NCI-H1092 treated with DMSO at 0.1 percent for 48 hours (cell line): ENCODE data around the gene ATP8B4.

Experiments used
- DNase-seq: peaks from one replicate; lab custom pipeline; 2025; lab: John Stamatoyannopoulos, UW

Gene ATP8B4

DNA sequence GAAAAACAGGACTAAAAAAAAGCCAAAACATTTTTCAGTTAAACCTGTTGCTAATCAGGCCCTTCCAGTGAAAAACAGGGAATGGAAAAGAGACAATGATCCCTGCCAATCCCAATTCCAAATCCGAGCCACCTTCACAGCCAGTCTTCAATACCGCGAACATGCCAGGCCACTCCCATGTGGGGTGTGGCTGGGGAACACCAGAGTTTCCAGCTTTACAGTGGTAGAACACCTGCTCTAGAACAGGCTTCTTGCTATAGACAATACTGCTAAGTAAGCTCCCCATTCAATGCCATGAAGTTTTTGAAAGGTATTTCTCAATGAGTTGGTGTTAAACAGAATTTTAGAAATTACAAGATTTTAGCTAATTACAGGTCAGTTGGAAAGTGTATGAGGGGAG is 228.3 kb downstream of the ATP8B4 start:
- DNase-seq = no peak

DNA sequence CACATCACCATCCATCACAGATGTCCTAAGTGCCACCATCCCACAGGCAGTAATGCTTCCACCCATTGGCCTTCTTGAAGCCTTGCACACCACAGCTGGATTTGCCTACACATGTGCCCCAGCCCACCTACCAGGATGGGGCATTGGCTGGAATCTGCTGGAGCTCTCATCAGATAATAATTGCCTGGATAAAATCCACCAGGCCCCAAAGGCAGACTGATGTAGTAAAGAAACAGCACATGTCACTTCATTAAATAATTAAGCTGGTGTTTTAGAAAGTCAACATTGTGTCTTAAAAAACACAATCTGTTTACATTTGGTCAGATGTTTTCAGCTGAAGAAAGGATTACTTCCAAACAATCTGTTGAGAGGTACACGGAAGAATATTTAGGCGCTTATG is 229.5 kb downstream of the ATP8B4 start:
- DNase-seq = no peak

DNA sequence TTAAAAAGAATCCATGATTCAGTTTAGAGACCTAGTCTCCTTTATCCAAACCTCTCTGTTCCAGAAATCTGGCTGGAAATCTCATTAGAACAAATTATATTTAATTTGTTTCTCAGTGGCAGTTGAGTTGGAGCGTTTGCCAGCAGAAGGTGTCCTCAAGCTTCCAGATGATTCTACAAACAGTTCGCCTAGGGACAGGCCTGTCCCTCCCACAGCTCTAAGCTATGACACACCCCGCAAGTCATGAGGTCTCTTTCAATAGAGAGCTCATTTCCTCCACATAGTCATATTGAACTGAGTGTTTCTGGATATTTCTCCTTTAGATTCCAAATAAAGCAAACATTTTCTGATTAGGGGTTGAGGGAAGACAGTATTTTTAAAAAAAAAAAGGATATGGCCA is 230.3 kb downstream of the ATP8B4 start:
- DNase-seq = no peak

DNA sequence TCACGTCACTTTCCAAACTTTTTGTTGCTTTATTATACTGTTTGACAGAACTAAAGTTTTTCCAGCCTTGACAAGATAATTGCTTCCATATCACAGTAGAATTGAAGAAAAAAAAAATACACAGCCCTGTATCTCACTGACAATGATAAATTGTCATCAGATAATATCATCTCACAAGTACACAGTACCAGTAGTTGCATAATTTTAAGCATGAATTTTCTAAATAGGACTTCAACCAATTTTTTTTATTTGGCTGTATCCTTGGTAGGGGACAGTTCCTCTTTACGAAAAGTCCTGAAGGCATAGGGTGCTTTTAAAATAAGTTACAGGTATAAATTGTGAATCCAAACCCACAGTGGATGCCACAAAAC is 230.7 kb downstream of the ATP8B4 start:
- no peak for DNase-seq

DNA sequence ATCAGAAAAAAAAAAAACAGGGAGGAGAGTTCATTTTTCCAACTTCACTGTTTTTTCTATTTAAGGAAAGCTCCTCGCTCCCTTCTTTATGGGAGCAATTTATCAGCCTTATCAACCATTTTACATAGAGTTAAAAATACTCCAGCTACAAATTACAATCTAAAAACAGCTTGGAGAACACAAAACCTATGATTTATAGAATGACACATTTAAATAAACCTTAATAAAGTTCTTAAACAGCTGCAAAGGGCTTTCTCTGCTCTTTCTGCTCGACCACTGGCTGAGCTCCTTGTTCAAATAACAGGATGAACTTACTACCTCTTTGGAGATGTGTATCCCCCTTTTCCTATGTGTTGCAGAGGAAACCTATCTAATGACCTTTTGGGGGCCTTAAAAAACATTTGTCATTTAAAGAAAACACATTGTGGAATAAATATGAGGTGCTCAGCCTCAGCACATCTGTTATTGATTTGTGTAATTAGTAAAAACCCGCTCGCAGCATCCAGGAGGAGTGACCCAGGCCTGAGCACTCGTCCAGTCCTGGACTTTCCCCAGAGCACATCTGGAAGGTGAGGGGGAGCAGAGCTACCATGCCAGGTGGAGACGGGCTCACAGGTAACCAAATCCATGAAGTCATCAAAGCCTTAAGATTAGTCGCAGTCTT is 231.2 kb downstream of the ATP8B4 start:
- DNase-seq = no peak

DNA sequence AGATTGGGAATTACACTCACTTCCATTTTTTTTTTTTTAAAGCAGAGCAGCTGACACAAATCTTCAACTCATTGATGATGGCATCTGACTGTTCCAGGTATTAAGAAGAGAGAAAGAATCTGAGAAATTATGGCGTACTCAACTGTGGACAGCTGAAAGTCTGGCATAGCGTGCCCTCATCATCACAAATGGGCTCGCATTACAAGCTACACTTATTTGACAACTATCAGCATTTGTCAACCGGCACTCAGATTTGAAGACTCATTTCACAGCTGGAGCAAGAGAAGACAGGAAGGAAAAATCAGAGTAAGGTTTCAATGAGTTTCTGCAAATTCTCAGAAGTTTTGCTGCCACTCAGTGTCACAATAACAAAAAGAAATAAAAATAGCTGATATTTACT is 235.9 kb downstream of the ATP8B4 start:
- DNase-seq = no peak

DNA sequence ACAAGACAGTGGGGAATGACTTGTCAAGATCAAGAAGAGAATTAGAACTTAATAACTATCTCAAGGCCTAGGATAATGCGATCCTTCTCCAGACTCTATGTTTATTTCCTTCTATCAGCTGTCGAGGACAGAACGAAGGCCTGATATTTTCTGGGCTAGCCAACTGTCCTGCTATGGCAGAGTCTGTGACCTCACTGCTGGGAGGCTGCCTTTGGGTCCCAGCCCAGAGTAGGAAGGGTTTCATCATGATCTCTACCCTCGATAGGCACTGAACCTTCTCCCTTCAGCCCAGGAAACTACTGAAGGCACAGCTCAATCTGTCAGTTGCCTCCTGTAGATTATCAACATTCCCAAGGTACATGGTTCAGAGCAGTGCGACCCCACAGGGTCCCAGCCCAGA is 237.2 kb downstream of the ATP8B4 start:
- no peak for DNase-seq

DNA sequence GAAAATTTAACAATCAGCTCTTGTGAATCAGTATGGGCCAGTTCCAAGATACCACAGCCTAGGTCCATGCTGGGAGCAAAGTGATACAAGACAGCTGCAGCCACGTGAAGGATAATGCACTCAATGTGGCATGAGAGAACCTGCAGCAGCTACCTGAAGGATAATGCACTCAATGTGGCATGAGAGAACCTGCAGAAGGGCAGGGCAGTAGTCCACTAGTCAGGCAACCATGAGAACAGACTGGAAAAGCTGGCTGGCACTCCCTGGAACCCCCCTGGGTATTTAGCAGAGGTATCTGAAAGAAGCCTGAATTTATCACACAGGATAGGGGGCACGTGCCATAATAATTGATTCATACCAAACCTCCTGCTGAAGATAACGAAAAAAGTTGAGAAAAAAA is 237.6 kb downstream of the ATP8B4 start:
- DNase-seq = no peak

DNA sequence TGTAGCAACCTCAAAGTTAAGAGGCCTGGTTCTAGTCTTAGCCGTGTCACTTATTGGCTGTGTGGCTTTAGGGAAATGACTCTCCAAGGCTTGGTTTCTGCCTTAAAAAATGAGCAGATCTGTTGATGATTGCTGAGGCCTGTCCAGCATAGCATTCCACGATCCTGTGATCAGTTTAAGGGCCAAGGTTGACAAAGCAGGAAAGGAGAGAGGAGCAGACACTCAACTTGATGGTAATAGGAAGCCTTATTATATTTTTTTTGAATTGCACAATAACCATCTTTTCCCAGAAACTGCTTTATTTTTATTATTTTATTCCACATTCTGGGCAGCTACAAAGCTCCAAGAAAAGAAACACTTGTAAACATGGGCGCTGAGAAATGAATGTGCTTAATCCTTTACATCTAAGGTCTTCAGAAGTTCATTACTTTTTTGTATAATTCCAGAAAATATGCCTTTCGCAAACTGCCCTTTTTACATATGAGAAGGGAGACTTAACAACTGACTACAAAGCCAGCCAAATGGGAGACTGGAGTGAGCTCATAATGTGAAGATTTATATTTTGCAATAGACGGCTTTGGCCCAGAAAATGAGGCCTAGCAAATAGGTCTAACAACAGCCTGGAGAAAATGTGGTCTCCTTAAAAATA is 241.0 kb downstream of the ATP8B4 start:
- no peak for DNase-seq

DNA sequence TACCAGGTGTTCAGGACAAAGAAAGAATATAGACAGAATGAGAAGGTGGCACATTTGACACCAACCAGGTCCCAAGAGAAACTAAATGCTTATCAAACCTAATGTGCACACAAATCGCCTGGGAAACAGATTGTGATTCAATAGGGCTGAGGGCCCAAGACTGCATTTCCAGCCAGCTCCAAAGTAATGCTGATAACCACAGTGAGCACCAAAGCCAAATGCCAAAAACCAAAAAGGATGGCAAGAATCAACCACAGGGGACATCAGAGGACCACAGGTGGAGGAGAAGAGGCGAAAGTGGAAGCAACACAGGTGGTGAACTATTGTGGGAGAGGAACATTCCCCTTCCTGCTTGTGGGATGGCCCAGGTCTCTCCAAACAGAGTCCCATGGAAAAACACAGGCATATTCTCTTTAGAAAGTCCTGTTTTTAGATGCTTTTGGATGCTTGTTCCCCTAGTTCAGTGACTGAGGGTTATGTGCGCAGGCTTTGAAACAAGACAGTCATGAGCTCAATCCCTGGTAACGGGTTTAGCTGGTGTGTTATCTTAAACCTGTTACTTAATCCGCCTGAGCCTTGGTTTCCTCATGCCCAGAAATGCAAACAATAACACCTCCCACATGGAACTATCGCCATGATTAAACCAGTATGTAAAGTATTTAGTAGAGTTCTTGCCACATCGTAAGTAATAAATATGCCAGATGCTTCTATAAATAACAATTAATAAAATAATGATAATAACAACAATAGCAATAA is 241.7 kb downstream of the ATP8B4 start:
- DNase-seq = no peak

DNA sequence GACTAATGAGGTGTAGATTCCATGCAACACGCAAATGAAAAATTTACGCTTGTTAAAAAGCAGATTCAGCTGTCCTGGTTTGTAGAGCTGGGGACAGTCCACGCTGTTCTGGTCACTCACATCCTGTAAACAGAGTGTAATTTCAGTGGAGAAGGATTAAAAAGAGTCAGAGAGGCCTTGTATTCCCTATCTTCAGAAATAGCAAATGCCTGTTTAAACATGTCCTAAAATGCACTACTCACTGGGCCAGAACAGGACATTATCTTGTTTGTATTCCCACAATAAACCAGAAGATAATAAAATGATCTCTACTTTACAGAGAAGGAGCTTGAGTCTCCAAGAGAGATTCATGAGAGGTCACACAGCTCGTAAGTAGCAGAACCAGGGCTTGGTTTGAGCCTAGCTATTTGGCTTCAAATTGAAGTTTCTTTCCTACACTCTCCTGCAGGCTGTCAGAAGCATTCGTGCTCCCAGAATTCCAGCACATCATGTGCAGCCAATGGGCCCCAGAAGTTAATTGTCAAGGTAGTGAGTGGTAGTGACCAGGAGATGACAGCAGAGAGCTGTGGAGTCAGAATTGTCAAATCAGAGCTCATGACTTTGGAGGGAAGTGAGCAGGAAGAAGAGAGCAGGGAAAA is 242.5 kb downstream of the ATP8B4 start:
- no peak for DNase-seq

DNA sequence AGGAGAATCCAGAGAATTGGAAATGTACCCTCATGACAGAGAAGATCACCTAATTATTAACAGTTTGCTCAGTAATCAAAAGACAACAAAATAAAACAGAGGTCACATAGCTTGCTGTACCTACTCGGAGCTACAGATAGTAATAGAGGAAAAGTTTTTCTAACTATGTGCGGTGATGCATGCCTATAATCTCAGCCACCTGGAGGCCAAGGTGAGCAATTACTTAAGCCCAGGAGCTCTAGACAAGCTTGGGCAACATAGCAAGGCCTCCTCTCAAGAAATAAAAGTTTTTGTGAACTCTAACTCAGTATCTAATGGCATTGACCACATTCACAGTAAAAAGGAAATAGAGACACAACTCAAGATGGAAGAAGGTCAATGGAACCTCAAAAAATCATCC is 243.6 kb downstream of the ATP8B4 start:
- DNase-seq = no peak

DNA sequence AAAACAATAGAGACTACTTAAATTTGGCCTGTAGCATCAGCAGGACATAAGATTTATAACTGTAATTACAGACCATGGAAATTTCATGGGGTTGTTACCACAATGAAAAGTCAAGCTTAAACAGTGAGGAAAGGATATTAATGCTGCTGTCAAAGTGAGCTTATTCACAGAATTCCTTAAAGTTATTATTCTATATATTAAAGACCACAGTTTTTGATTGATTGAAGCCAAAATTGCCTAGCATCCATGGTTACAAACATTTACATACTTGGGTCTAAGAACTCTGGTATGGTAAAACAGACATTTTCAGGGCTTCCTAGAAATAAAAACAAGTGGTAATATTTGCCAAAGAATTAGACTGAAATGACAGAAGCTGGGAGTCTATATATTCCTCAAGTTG is 248.6 kb downstream of the ATP8B4 start:
- no peak for DNase-seq

DNA sequence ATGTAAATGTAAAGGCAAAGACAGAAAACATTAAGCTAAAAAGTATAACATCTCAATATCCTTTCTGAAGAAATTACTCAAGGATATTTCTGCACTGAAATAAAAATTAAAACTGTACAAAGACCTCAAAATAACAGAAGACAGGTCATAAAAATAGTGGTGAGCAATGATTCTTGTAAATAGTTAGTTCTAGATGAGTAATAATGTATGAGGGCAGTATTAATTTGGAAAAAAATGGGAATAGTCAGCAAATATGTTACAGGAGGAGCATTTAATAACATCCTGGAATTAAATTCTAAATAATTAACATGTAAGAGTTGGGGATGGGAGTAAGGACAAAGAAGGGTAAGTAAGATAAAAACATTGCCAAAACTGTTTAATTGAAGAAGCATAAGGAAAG is 250.7 kb downstream of the ATP8B4 start:
- no peak for DNase-seq

DNA sequence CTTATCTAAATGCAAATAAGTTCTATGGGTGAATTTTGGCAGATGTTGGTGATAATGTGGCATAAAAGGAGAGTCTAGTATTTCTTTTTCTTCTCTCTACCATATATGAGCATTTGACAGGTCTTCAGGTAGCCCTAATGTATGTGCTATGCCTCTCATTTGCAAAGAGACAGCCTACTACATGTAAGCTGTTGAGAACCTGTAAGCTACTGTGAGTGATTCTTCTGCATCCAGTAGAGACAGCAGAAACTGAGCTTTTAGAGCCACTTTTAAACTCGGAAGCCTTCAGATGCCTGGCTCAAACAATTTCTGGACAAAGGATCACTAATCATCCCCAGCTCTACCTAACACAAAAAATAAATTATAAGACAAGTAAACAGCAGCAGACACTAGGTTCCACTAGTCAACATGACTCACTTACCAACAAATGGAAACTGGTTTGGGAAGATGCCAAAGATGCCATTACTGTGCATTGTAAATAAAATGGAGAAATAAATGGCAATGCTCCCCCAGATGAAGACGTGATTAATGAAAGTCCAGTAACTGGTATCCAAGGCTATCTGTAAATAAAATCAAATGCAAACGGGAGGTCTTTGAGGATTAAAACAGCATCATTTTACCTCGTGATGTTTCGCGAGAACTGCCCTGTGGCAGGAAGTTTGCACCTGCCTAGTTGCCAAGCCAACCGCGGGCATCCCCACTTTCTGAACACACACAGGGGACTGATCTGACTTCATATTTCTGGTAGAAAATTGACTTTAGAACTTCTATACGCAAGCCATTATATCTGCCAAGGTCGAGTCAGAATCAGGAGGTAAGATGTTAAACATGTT is 252.9 kb downstream of the ATP8B4 start:
- no peak for DNase-seq

DNA sequence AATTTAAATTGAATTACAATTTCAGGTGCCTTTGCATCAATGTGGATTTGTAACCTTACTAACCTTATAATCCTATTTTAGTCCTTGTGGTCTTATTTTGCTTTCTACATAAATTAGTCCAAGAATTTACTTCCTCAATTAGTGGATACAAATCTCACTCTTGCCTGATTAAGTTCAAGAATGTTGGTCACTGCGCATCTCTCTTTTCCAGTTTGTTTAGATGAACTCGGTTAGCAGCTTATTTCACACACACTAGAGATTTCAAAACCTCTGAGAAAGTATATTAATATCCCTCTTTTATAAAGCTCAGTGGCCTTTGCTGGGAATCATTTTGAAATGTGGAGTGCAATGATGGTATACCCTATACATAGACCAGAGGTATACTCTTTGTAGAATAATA is 254.8 kb downstream of the ATP8B4 start:
- DNase-seq = no peak

DNA sequence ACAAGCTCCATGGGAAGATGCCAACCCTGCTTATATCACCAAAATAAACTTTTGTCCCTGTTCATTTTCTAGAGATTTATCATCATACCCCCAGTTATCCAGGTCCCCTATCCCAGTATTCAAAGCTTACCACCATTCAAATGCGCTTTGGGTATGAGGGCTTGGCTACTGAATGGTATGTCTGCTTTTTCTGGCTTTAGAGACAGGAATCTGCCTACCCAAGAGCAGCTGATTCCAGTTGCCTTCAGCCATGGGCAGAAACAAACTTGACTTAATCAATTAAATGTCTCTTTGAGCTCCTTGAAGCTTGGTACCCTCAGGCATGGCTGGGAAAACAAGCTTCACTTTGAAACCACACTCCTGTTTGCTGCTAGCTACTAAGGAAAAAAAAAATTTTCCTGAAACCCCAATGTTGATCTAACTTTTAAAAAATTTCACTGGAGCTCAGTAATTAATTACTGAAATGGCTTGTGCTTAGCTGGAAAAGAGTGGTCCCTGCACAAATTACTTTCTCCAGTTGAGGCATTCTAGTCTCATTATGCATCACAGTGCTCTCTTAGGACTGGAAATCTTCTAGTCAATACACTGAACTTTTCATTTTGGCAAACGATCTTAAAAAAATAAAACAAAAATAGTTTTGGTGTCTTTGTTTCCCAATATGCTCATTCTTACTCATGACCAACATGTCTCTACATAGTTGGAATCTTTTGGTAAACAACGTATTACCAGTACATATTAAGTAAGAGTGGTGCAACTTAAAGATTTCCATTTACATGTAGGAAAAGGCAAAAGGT is 255.4 kb downstream of the ATP8B4 start:
- DNase-seq = no peak

DNA sequence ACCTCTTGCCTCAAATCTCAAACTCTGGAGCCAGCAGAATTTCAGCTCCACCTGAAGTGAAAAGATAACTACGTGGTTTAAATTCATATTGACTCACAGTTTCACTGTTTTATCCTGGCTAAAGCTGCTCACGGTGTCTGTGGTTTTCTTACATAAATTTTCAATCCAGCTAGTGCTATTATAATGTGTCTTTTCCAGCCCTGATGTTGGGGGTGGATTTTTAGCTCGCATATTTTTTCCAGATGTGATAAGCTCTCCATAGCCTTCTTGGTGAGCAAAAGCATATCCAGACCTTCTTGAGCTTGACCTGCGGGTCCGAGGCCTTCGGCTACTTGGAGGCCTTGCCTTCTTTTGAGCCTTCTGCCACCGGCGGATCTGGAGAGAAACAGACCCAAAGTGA is 258.9 kb downstream of the ATP8B4 start:
- no peak for DNase-seq

DNA sequence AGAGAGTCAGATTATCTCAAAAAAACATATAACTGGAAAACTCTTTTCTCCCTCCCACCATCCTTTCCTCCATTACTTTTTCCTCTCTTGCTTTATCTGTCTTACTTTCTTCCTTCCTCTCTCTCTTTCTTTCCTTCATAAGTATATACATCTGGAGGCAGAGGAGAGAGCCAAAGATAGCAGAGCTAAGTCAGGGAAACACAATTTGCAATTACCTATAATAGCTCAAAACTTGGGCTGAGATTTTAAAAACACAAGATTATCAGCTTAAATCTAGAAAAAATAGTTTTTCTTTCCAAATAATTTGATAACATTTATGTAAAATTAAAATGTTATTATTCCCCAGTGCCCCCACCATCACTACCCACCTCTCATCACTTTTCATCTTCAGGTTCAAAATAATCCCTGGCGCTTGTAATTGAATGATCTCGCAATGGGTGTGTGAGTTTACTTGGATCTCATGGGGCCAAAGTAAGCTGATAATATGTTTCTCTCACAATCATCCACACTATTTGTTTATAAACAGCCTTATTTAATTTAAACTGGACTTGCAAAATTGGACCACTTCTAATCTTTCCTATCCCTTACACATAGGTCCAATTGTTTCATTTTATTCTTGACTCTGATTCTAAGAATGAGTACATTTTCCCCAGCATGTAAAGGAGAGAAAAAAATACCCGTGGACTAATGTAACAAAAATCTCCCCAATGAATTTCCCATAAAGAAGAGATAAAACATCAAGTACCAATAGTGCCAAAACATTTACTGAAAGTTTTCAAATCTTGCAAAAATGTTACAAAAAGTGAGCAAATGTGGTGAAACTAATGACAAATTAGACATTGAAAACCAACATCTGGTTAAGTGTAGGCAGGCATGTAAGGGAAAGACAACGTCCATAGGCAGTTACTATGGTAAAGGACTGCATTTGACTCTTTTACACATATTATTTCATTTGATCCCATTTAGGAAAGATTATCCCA is 261.2 kb downstream of the ATP8B4 start:
- no peak for DNase-seq
